ENCODE results near the gene CREM. TPM values are rescaled to one million over a fixed set of nuclear protein-coding genes. Genes with fewer than 3 reads are reported as not detected.
A peak's percentile ranks its signal among the peaks of the same experiment; 100 is the strongest.
"Not testable (repeated sequence)": the region's sequence is repeated elsewhere in the genome, so short reads cannot be mapped to it uniquely, and the experiment has no call there.

CREM gene
- total RNA-seq (2022) (30.2 and 31.3 TPM in 2 replicates), Bru-seq, nascent RNA (percentile 65 among the genes with signal in this experiment), BruChase-seq, experiment 1, labeled RNA remaining after a 6-hour chase (percentile 69 among the genes with signal in this experiment), BruChase-seq, experiment 2, labeled RNA remaining after a 2-hour chase (percentile 72 among the genes with signal in this experiment)
- long read RNA-seq, transcript CREM-211 (4 exons, 1,207 nt), result major isoform, 6 of 40 reads
- long read RNA-seq, partial matches to known transcripts, result 1 of 40 reads
- long read RNA-seq, other reads (novel, unspliced or antisense), result 23 of 40 reads

- BruUV-seq (replicated peaks), result no TSS peak
- Mint-ChIP-seq H3K27me3 (ENCODE audit: insufficient read depth, unreplicated experiment) (no peaks in the 10 kb centered on the region), H3K4me3 (ENCODE audit: unreplicated experiment) (peak within 1 kb of the TSS; percentile 82), H3K9me3 (ENCODE audit: unreplicated experiment) (no peaks in the 10 kb centered on the region), H3K4me1 (ENCODE audit: insufficient read depth, unreplicated experiment) (peaks cover 6% of the 10 kb centered on the region), H3K27ac (ENCODE audit: low read depth, unreplicated experiment) (peak within 1 kb of the TSS; percentile 97), H3K36me3 (ENCODE audit: insufficient read depth, unreplicated experiment) (no peaks in the 10 kb centered on the region)
- ChIA-PET CTCF (interaction anchor here (0.5 to 4.2 kb wide), 10 partner anchors 12 to 1567 kb away, joined by 3 to 32 read pairs (median 3); no protein-coding TSS in a partner anchor), POLR2A (interaction anchor here (0.6 to 4.4 kb wide), 11 partner anchors 8 to 1220 kb away, joined by 3 to 45 read pairs (median 4); partner anchors contain the start of gene CUL2)
- TF ChIP-seq CTCF (IDR thresholded peaks at IDR 0.05; ENCODE audit: unreplicated experiment), result peak; percentile 86
- intact Hi-C loops (cut with micrococcal nuclease), result loop anchor here (1.0 to 10.0 kb wide), 7 partner anchors 70 to 1648 kb away; partner anchors contain the start of gene CCNY
- DNase-seq (ENCODE audit: unreplicated experiment), result peak; percentile 98
These were observed at the start of gene CREM for GRCh38 chr10:35126530-35127288. CREM (plus strand) TSS chr10:35126846; CDS start chr10:35137836, 10,990 bp downstream.

- peaks cover 10% of the 10 kb centered on the region for H3K36me3 Mint-ChIP-seq (ENCODE audit: insufficient read depth, unreplicated experiment)
- no peak overlapping the region for H3K27ac Mint-ChIP-seq (ENCODE audit: low read depth, unreplicated experiment)
- no peak for DNase-seq (ENCODE audit: unreplicated experiment)
- no peaks in the 10 kb centered on the region for H3K27me3 Mint-ChIP-seq (ENCODE audit: insufficient read depth, unreplicated experiment)
- no peak overlapping the region for H3K4me3 Mint-ChIP-seq (ENCODE audit: unreplicated experiment)
- intact Hi-C loops (cut with micrococcal nuclease), result no loop called here
- H3K4me1 Mint-ChIP-seq (ENCODE audit: insufficient read depth, unreplicated experiment), result peaks cover 10% of the 10 kb centered on the region
- ChIA-PET POLR2A (interaction anchor here (1.3 kb wide), 1 partner anchor 11 kb away, joined by 9 read pairs; the partner anchor contains the start of gene CUL2), CTCF (interaction anchor here (0.7 kb wide), 1 partner anchor 479 kb away, joined by 3 read pairs; no protein-coding TSS in a partner anchor)
- TF ChIP-seq CTCF (IDR thresholded peaks at IDR 0.05; ENCODE audit: unreplicated experiment), result no peak
- no TSS peak for BruUV-seq (replicated peaks)
- H3K9me3 Mint-ChIP-seq (ENCODE audit: unreplicated experiment), result peaks cover 7% of the 10 kb centered on the region
These were observed 47.4 kb upstream of the CREM start for GRCh38 chr10:35079265-35079664.

GRCh38 chr10:35079763-35080162 lies 46.9 kb upstream of the CREM start:
- no peaks in the 10 kb centered on the region for H3K27me3 Mint-ChIP-seq (ENCODE audit: insufficient read depth, unreplicated experiment)
- BruUV-seq (replicated peaks), result no TSS peak
- ChIA-PET POLR2A (interaction anchor here (0.9 to 1.3 kb wide), 3 partner anchors 10 to 420 kb away, joined by 3 to 9 read pairs (median 3); partner anchors contain the start of gene CUL2), CTCF (interaction anchor here (0.6 to 0.7 kb wide), 2 partner anchors 85 to 479 kb away, joined by 3 read pairs; no protein-coding TSS in a partner anchor)
- no peak overlapping the region for H3K27ac Mint-ChIP-seq (ENCODE audit: low read depth, unreplicated experiment)
- TF ChIP-seq CTCF (IDR thresholded peaks at IDR 0.05; ENCODE audit: unreplicated experiment), result no peak
- intact Hi-C loops (cut with micrococcal nuclease), result no loop called here
- DNase-seq (ENCODE audit: unreplicated experiment), result peak; percentile 74
- peaks cover 7% of the 10 kb centered on the region for H3K9me3 Mint-ChIP-seq (ENCODE audit: unreplicated experiment)
- no peak overlapping the region for H3K4me3 Mint-ChIP-seq (ENCODE audit: unreplicated experiment)
- peaks cover 10% of the 10 kb centered on the region for H3K4me1 Mint-ChIP-seq (ENCODE audit: insufficient read depth, unreplicated experiment)
- peaks cover 10% of the 10 kb centered on the region for H3K36me3 Mint-ChIP-seq (ENCODE audit: insufficient read depth, unreplicated experiment)

GRCh38 chr10:35080261-35080660 lies 46.4 kb upstream of the CREM start:
- H3K4me1 Mint-ChIP-seq (ENCODE audit: insufficient read depth, unreplicated experiment), result peaks cover 10% of the 10 kb centered on the region
- H3K9me3 Mint-ChIP-seq (ENCODE audit: unreplicated experiment); BruUV-seq (replicated peaks); DNase-seq (ENCODE audit: unreplicated experiment); intact Hi-C loops (cut with micrococcal nuclease); H3K27me3 Mint-ChIP-seq (ENCODE audit: insufficient read depth, unreplicated experiment); H3K4me3 Mint-ChIP-seq (ENCODE audit: unreplicated experiment); H3K27ac Mint-ChIP-seq (ENCODE audit: low read depth, unreplicated experiment); H3K36me3 Mint-ChIP-seq (ENCODE audit: insufficient read depth, unreplicated experiment): not testable (repeated sequence)
- ChIA-PET POLR2A (interaction anchor here (0.6 to 1.3 kb wide), 4 partner anchors 10 to 426 kb away, joined by 3 to 9 read pairs (median 3); partner anchors contain the start of gene CUL2), CTCF (interaction anchor here (0.6 to 1.3 kb wide), 3 partner anchors 44 to 116 kb away, joined by 3 to 5 read pairs (median 4); no protein-coding TSS in a partner anchor)

Measured in MCF 10A (cell line).